Measurements from ENCODE around the gene BIRC2. TPM values are rescaled to one million over a fixed set of nuclear protein-coding genes. Genes with fewer than 3 reads are reported as not detected.

BIRC2 gene
- total and polyA plus RNA-seq, 4 donors = 14.1 to 46.7 (median 29.5) TPM

- no peak for TF ChIP-seq RAD21 (IDR thresholded peaks at IDR 0.05)
- TF ChIP-seq FOXA1 (IDR thresholded peaks at IDR 0.05) = no peak
- no peak for TF ChIP-seq ZBTB33 (IDR thresholded peaks at IDR 0.05)
- no peak for TF ChIP-seq ATF3 (IDR thresholded peaks at IDR 0.05)
- TF ChIP-seq SP1 (IDR thresholded peaks at IDR 0.05) = peak; percentile 76
- TF ChIP-seq MAX (IDR thresholded peaks at IDR 0.05) = no peak
- no peak for TF ChIP-seq REST (IDR thresholded peaks at IDR 0.05)
- TF ChIP-seq HNF4A (conservative IDR thresholded peaks at IDR 0.05) = peak in 1 of 2 donors; percentile 5
- TF ChIP-seq FOXA2 (IDR thresholded peaks at IDR 0.05) = no peak
- no peak for TF ChIP-seq CTCF (IDR thresholded peaks at IDR 0.05; ENCODE audit: low read depth, low read length, missing input control)
- TF ChIP-seq HNF4G (IDR thresholded peaks at IDR 0.05) = no peak
- TF ChIP-seq YY1 (IDR thresholded peaks at IDR 0.05) = no peak
- no peak for TF ChIP-seq GABPA (IDR thresholded peaks at IDR 0.05 in 1 of 2, conservative IDR thresholded peaks at IDR 0.05 in 1 of 2)
- no peak for TF ChIP-seq JUND (IDR thresholded peaks at IDR 0.05)
- no peak for TF ChIP-seq EGR1 (IDR thresholded peaks at IDR 0.05; ENCODE audit: low read depth in 2 of 2)
- TF ChIP-seq NR2F2 (IDR thresholded peaks at IDR 0.05) = no peak
- no peak for TF ChIP-seq TAF1 (conservative IDR thresholded peaks at IDR 0.05)
- TF ChIP-seq RXRA (IDR thresholded peaks at IDR 0.05) = no peak
- Histone ChIP-seq H3K27me3 (ENCODE audit: control insufficient read depth in 4 of 4, insufficient read depth in 4 of 4, low read length in 3 of 4) (no peaks in the 10 kb centered on the region), H3K27ac (ENCODE audit: low read depth in 1 of 2, low read length in 2 of 2) (peak overlapping the region; percentile 58 to 89), H3K9me3 (ENCODE audit: control insufficient read depth in 4 of 4, low read length in 3 of 4) (no peaks in the 10 kb centered on the region), H3K4me1 (ENCODE audit: control insufficient read depth in 4 of 4, insufficient read depth in 4 of 4, low read length in 3 of 4) (peaks cover 0 to 15% (median 6%) of the 10 kb centered on the region in 4 donors), H3K4me3 (ENCODE audit: low read depth in 1 of 3, low read length in 3 of 3) (peak overlapping the region in 2 of 3 donors; percentile 0 to 28), H3K9ac (ENCODE audit: low read depth in 1 of 2, low read length in 2 of 2) (peak overlapping the region; percentile 30 to 66), H3K36me3 (ENCODE audit: control insufficient read depth in 4 of 4, insufficient read depth in 3 of 4, low read depth in 1 of 4, low read length in 3 of 4) (no peaks in the 10 kb centered on the region)
- DNase-seq (ENCODE audit: low spot score) = no peak
- 18% methylated on average over 2 of the region's 2 CpGs for WGBS
Observed at GRCh38 chr11:102312667-102313066, 34.3 kb upstream of the BIRC2 start.

All from liver (tissue), 9 donors.